NOMO-1 (cell line): ENCODE measurements around the gene KRTAP6-3.

Experiments
- DNase-seq, 2 experiments: peaks; one replicate each; lab custom pipeline; 2025; ENCODE audit not compliant: unreplicated experiment in 2 of 2; lab: John Stamatoyannopoulos, UW

KRTAP6-3 gene

DNA sequence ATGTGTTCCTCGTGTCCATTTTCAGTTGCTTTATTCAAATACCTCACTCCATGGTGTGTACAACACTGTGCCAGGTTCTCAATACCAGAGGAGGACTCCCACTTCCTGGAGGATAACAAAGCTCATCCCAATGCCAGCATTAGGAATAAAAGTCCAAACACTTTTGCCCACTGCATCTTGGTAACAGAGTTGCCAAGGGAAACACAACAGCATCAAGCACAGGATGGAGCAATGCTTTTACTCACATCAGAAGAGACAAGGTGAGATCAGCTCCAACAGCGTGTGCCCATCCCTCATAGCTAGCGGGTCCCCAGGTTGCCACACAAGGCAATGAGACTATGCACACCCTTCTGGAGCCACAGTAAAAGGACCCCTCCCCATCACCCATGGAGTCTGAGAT, 31.1 kb downstream of the KRTAP6-3 start:
- no peak for DNase-seq

- no peak for DNase-seq
Measured at GRCh38 chr21:30625449-30626165, 33.4 kb downstream of the KRTAP6-3 start.

- no peak for DNase-seq
Measured at GRCh38 chr21:30628109-30628508, 35.9 kb downstream of the KRTAP6-3 start.

DNA sequence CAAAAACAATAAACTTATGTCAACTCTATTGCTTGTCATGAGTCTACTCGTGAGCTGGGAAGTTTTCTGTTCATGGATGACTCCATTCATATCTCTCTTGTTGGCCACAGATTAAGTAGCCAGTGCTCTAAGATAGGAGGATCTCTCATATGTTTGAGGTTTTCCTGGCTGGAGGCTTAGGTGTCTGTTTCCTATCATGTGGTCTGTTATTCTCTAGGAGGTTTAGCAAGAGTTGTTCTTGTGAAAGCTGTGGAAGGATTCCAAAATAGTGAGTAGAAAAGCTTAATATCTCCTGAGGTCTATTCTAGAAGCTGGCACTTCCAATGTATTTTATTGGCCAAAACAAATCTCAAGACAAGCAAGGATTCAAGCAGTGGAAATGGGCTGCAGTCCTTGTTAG, 37.0 kb downstream of the KRTAP6-3 start:
- DNase-seq: no peak

DNA sequence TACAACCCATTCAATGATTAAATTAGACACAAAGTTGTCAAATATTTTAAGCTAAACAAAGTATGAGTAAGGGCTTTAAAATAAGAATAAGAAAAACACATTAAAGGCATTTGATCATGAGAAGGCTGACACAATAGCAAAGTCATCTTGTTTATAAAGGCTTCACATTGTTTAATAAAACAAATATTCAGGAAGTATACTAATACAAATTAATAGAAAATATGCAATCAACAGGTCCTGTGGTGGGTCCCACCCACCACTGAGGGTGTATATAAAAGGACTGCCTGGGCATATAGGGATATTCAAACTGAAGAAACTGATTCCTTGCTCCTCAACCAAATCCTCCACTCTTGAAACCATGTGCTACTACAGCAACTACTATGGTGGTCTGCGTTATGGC, 42.7 kb downstream of the KRTAP6-3 start, which contains the start of gene KRTAP20-2:
KRTAP20-2 (plus strand) TSS at position 301 of the 400 bp plus-strand sequence; CDS start at position 359, 58 bp downstream.
- no peak for DNase-seq

- no peak for DNase-seq
Measured at GRCh38 chr21:30638686-30639085, 46.4 kb downstream of the KRTAP6-3 start.

GRCh38 chr21:30642564-30642963, 50.3 kb downstream of the KRTAP6-3 start, which contains the start of gene KRTAP20-3:
TSS of gene KRTAP20-3 (plus strand) at chr21:30642864.
- DNase-seq: no peak
